Left renal cortex interstitium (tissue), 4 donors: ENCODE data around the gene ANAPC5. TPM values are rescaled to one million over a fixed set of nuclear protein-coding genes. Genes with fewer than 3 reads are reported as not detected.

ENCODE experiments used
- DNase-seq, 4 donors: peaks; one replicate each; pipeline ENCODE4 v3.0.0-alpha.2; 2013; ENCODE audit warnings: low read depth in 4 of 4, low spot score in 2 of 4, missing footprints in 1 of 4
- polyA plus RNA-seq, 4 donors: library from polyadenylated mRNA; unstranded; fragments of 120-200 nt; gene quantifications; one replicate each; pipeline ENCODE4 v1.2.1, GENCODE V29; 2013; ENCODE audit not compliant: insufficient read length in 4 of 4

Gene ANAPC5
- polyA plus RNA-seq, 4 donors, result 116 to 209 (median 162) TPM

- no peak for DNase-seq
Measured at GRCh38 chr12:121264135-121264534, 88.1 kb downstream of the ANAPC5 start.

- DNase-seq, result no peak
Measured at GRCh38 chr12:121263206-121263935, 88.8 kb downstream of the ANAPC5 start.

- DNase-seq, result no peak
Measured at GRCh38 chr12:121261398-121261797, 90.8 kb downstream of the ANAPC5 start.

- DNase-seq, result no peak
Measured at GRCh38 chr12:121260091-121260490, 92.1 kb downstream of the ANAPC5 start.

GRCh38 chr12:121259074-121259473 lies 93.1 kb downstream of the ANAPC5 start:
- no peak for DNase-seq

Other genes with a start within 250 kb of the ANAPC5 start
- 1 to 10 TPM in 3 of 4 donors, under 1 TPM in 1; 0.73 to 1.1 (median 1.0) TPM for gene P2RX7, start 219.5 kb downstream of the ANAPC5 start, polyA plus RNA-seq
- gene P2RX4, start 142.3 kb downstream of the ANAPC5 start, polyA plus RNA-seq, result 10 to 100 TPM; 30.2 to 38.3 (median 34.4) TPM
- 10 to 100 TPM; 33.7 to 39.9 (median 34.8) TPM for gene CAMKK2, start 55.7 kb downstream of the ANAPC5 start, polyA plus RNA-seq
- 10 to 100 TPM; 39.5 to 50.4 (median 45.7) TPM for gene RNF34, start 47.7 kb upstream of the ANAPC5 start, polyA plus RNA-seq
- gene KDM2B, start 228.6 kb upstream of the ANAPC5 start, polyA plus RNA-seq, result 10 to 100 TPM; 64.1 to 88.8 (median 73.2) TPM